Activated T-helper 17 cell treated with anti-CD3 and anti-CD28 coated beads, Interleukin-2, amount 50 U/mL, for 72 hours (primary cell): ENCODE data around the gene CEACAM21. TPM values are rescaled to one million over a fixed set of nuclear protein-coding genes. Genes with fewer than 3 reads are reported as not detected.

Experiments used
- ATAC-seq: fragments of 150-1000 bp; cut with Tn5 transposase; replicated peaks from 2 replicates; pipeline ENCODE4 v1.10.0; 2021; ENCODE audit warnings: mild to moderate bottlenecking, moderate library complexity
- H3K27ac Mint-ChIP-seq: one replicate; pipeline ENCODE4 v1.8.0; 2022; ENCODE audit warnings: mixed read lengths
- H3K27me3 Mint-ChIP-seq: one replicate; pipeline ENCODE4 v1.8.0; 2022; ENCODE audit warnings: mixed read lengths
- H3K36me3 Mint-ChIP-seq: one replicate; pipeline ENCODE4 v1.8.0; 2022; ENCODE audit warnings: low read depth, mild to moderate bottlenecking, mixed read lengths
- H3K4me1 Mint-ChIP-seq: one replicate; pipeline ENCODE4 v1.8.0; 2022; ENCODE audit warnings: mixed read lengths
- H3K4me3 Mint-ChIP-seq: one replicate; pipeline ENCODE4 v1.8.0; 2022; ENCODE audit warnings: mild to moderate bottlenecking, mixed read lengths
- H3K9me3 Mint-ChIP-seq: one replicate; pipeline ENCODE4 v1.8.0; 2022; ENCODE audit warnings: mixed read lengths
- total RNA-seq, 2 donors: library from RNA; stranded (reverse); gene quantifications; one replicate each; pipeline ENCODE4 v1.2.3, GENCODE V29; 2022

Gene CEACAM21
- 10 to 100 TPM; 27.1 to 30.7 TPM for total RNA-seq

GRCh38 chr19:41575998-41576397 is at the start of gene CEACAM21:
CEACAM21 (plus strand) TSS chr19:41576166; CDS start chr19:41576275, 109 bp downstream.
- Mint-ChIP-seq H3K4me1 (peaks cover 13% of the 10 kb centered on the region), H3K36me3 (peaks cover 68% of the 10 kb centered on the region), H3K4me3 (peak within 1 kb of the TSS; percentile 84), H3K27ac (peak within 1 kb of the TSS; percentile 95), H3K9me3 (no peaks in the 10 kb centered on the region), H3K27me3 (no peaks in the 10 kb centered on the region)
- ATAC-seq = peak; percentile 100

GRCh38 chr19:41527089-41527488 is 48.9 kb upstream of the CEACAM21 start:
- no peaks in the 10 kb centered on the region for H3K27me3 Mint-ChIP-seq
- H3K9me3 Mint-ChIP-seq = peaks cover 5% of the 10 kb centered on the region
- H3K4me3 Mint-ChIP-seq = no peak overlapping the region
- H3K27ac Mint-ChIP-seq = no peak overlapping the region
- H3K4me1 Mint-ChIP-seq = peaks cover 26% of the 10 kb centered on the region
- peaks cover 9% of the 10 kb centered on the region for H3K36me3 Mint-ChIP-seq
- ATAC-seq = no peak

- Mint-ChIP-seq H3K27ac (no peak overlapping the region), H3K36me3 (peaks cover 9% of the 10 kb centered on the region), H3K27me3 (no peaks in the 10 kb centered on the region), H3K9me3 (peaks cover 5% of the 10 kb centered on the region), H3K4me1 (peaks cover 27% of the 10 kb centered on the region), H3K4me3 (no peak overlapping the region)
- ATAC-seq = no peak
These were observed 47.9 kb upstream of the CEACAM21 start for GRCh38 chr19:41528106-41528505.

- H3K9me3 Mint-ChIP-seq = peaks cover 5% of the 10 kb centered on the region
These were observed 46.3 kb upstream of the CEACAM21 start for GRCh38 chr19:41529484-41530183.

GRCh38 chr19:41530184-41530534 is 45.8 kb upstream of the CEACAM21 start:
- Mint-ChIP-seq H3K4me3 (peak overlapping the region; percentile 85), H3K4me1 (peaks cover 44% of the 10 kb centered on the region), H3K27ac (peak overlapping the region; percentile 88), H3K27me3 (no peaks in the 10 kb centered on the region), H3K36me3 (peaks cover 9% of the 10 kb centered on the region), H3K9me3 (peaks cover 5% of the 10 kb centered on the region)
- ATAC-seq = no peak

More at GRCh38 chr19:41529484-41530183, 46.3 kb upstream of the CEACAM21 start:
- Mint-ChIP-seq H3K4me1 (peaks cover 39% of the 10 kb centered on the region), H3K27ac (peak overlapping the region; percentile 88), H3K27me3 (no peaks in the 10 kb centered on the region), H3K4me3 (peak overlapping the region; percentile 85), H3K36me3 (peaks cover 9% of the 10 kb centered on the region)
- ATAC-seq = peak; percentile 53

- peaks cover 5% of the 10 kb centered on the region for H3K9me3 Mint-ChIP-seq
- H3K27me3 Mint-ChIP-seq = no peaks in the 10 kb centered on the region
- peak overlapping the region; percentile 88 for H3K27ac Mint-ChIP-seq
- no peak for ATAC-seq
- peaks cover 9% of the 10 kb centered on the region for H3K36me3 Mint-ChIP-seq
- H3K4me1 Mint-ChIP-seq = peaks cover 45% of the 10 kb centered on the region
- H3K4me3 Mint-ChIP-seq = peak overlapping the region; percentile 85
These were observed 45.1 kb upstream of the CEACAM21 start for GRCh38 chr19:41530761-41531301.

GRCh38 chr19:41531438-41532311 is 44.3 kb upstream of the CEACAM21 start:
- H3K9me3 Mint-ChIP-seq = peaks cover 5% of the 10 kb centered on the region
- peak overlapping the region; percentile 85 for H3K4me3 Mint-ChIP-seq
- H3K36me3 Mint-ChIP-seq = peaks cover 9% of the 10 kb centered on the region
- peak overlapping the region; percentile 88 for H3K27ac Mint-ChIP-seq
- no peaks in the 10 kb centered on the region for H3K27me3 Mint-ChIP-seq
- ATAC-seq = peak; percentile 75
- H3K4me1 Mint-ChIP-seq = peaks cover 45% of the 10 kb centered on the region

GRCh38 chr19:41532526-41532925 is 43.4 kb upstream of the CEACAM21 start:
- Mint-ChIP-seq H3K9me3 (peaks cover 5% of the 10 kb centered on the region), H3K36me3 (peaks cover 9% of the 10 kb centered on the region), H3K27ac (peak overlapping the region; percentile 88), H3K27me3 (no peaks in the 10 kb centered on the region), H3K4me3 (peak overlapping the region; percentile 85), H3K4me1 (peaks cover 45% of the 10 kb centered on the region)
- ATAC-seq = no peak

GRCh38 chr19:41533671-41534215 is 42.2 kb upstream of the CEACAM21 start:
- Mint-ChIP-seq H3K36me3 (peaks cover 9% of the 10 kb centered on the region), H3K27ac (peak overlapping the region; percentile 82), H3K4me3 (peak overlapping the region; percentile 85), H3K27me3 (no peaks in the 10 kb centered on the region), H3K9me3 (peaks cover 5% of the 10 kb centered on the region), H3K4me1 (peaks cover 49% of the 10 kb centered on the region)
- no peak for ATAC-seq

- Mint-ChIP-seq H3K27ac (peak overlapping the region; percentile 77), H3K4me3 (peak overlapping the region; percentile 85), H3K9me3 (peaks cover 5% of the 10 kb centered on the region), H3K36me3 (peaks cover 9% of the 10 kb centered on the region), H3K27me3 (no peaks in the 10 kb centered on the region), H3K4me1 (peaks cover 43% of the 10 kb centered on the region)
- ATAC-seq = peak; percentile 79
These were observed 40.8 kb upstream of the CEACAM21 start for GRCh38 chr19:41535029-41535622.

GRCh38 chr19:41537789-41538188 is 38.2 kb upstream of the CEACAM21 start:
- Mint-ChIP-seq H3K27ac (no peak overlapping the region), H3K36me3 (no peaks in the 10 kb centered on the region), H3K4me3 (no peak overlapping the region), H3K27me3 (no peaks in the 10 kb centered on the region), H3K9me3 (no peaks in the 10 kb centered on the region), H3K4me1 (peaks cover 34% of the 10 kb centered on the region)
- no peak for ATAC-seq

- no peaks in the 10 kb centered on the region for H3K36me3 Mint-ChIP-seq
- peak overlapping the region; percentile 20 for H3K27ac Mint-ChIP-seq
- H3K4me1 Mint-ChIP-seq = peaks cover 24% of the 10 kb centered on the region
- H3K9me3 Mint-ChIP-seq = no peaks in the 10 kb centered on the region
- no peaks in the 10 kb centered on the region for H3K27me3 Mint-ChIP-seq
- H3K4me3 Mint-ChIP-seq = no peak overlapping the region
- ATAC-seq = peak; percentile 54
These were observed 35.8 kb upstream of the CEACAM21 start for GRCh38 chr19:41540041-41540695.

GRCh38 chr19:41541990-41542584 is 33.9 kb upstream of the CEACAM21 start:
- peak overlapping the region; percentile 93 for H3K27ac Mint-ChIP-seq
- peak overlapping the region; percentile 83 for H3K4me3 Mint-ChIP-seq
- H3K27me3 Mint-ChIP-seq = no peaks in the 10 kb centered on the region
- peaks cover 40% of the 10 kb centered on the region for H3K4me1 Mint-ChIP-seq
- H3K36me3 Mint-ChIP-seq = no peaks in the 10 kb centered on the region
- no peaks in the 10 kb centered on the region for H3K9me3 Mint-ChIP-seq
- peak; percentile 16 for ATAC-seq
